Measurements from ENCODE around the gene POFUT2.

The POFUT2 gene

GRCh38 chr21:45220714-45221490 is 66.8 kb downstream of the POFUT2 start:
- DNase-seq, result no peak

DNA sequence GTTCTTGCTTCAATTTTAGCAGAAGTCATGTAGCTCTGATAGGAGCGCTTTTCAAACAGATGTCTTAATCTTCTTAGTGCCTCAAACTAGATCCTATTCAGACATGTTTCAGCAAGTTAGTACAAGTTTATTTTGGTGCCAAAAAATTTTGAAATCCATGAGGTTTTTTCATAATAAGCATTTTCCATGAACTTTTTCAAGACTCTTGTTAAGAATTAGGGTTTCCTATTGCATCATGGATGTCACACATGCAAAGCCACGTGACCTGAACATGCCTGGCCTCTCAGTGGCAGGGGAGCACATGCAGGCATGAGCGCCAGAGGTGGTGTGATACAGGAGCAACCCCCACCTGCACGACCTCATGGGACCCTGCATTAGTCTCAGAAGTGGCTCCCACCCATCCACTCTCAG is 67.6 kb downstream of the POFUT2 start:
- DNase-seq, result no peak

GRCh38 chr21:45219517-45219916 is 68.2 kb downstream of the POFUT2 start:
- no peak for DNase-seq

DNA sequence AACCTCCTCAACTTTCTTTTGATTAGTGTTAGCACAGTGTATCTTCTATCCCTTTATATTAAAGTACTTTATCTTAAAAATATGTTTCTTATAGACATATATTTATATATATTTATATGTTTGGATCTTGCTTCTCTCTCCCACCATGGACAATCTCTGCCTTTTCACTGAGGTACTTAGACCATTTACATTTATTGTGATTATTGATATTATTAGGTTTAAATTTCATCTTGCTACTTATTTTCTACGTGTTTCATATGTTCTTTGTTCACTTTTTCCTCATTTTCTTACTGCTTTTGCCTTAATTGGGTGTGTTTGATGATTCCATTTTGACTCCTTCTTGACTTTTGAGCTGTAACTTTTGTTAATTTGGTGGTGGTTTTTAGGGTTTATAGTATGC is 70.7 kb downstream of the POFUT2 start:
- no peak for DNase-seq

- DNase-seq, result no peak
Measured at GRCh38 chr21:45215213-45215612, 72.5 kb downstream of the POFUT2 start.

Measured in DMS79 treated with DMSO at 0.1 percent for 48 hours (cell line).